Adrenal gland (tissue), 5 donors: ENCODE measurements around the gene RASSF4.

ENCODE experiments used
- POLR2A ChIP-seq, 2 donors: fragments of 450-650 bp; IDR thresholded peaks; one replicate each; pipeline ENCODE4 v1.6.1; 2017; ENCODE audit warnings: antibody characterized with exemption in 2 of 2, mild to moderate bottlenecking in 2 of 2, moderate library complexity in 1 of 2
- TF ChIP-seq, protein P1 (sequence below), 6 experiments: fragments of 450-650 bp in 4 of 6; fragments of 200-600 bp in 2 of 6; sonication (generic) in 1 of 6; IDR thresholded peaks; 1 replicate in 5 of 6; 2 replicates in 1 of 6; pipeline versions ENCODE4 v1.5.1 to v1.8.0; 2016 to 2021; ENCODE audit warnings: antibody characterized with exemption in 6 of 6, mild to moderate bottlenecking in 2 of 6, moderate library complexity in 1 of 6
- donor health status: DM: no; HTN: no; CAD: no.

DNA sequence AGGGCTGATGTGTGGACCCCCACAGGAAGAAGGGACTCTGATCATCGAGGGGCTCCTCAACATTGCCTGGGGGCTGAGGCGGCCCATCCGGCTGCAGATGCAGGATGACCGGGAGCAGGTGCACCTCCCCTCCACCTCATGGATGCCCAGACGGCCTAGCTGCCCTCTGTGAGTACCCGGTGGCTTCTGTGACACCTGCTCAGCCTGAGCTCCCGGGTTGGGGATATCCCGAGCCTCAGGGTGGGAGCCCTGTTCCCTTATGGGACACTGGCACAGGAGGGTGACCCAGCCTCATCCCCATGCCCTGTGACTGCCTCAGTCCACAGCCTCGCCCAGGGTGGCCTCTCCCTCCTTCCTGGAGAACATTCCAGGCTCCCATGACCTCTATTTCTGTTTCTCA is 22.9 kb downstream of the RASSF4 start:
- TF ChIP-seq, protein P1, sequence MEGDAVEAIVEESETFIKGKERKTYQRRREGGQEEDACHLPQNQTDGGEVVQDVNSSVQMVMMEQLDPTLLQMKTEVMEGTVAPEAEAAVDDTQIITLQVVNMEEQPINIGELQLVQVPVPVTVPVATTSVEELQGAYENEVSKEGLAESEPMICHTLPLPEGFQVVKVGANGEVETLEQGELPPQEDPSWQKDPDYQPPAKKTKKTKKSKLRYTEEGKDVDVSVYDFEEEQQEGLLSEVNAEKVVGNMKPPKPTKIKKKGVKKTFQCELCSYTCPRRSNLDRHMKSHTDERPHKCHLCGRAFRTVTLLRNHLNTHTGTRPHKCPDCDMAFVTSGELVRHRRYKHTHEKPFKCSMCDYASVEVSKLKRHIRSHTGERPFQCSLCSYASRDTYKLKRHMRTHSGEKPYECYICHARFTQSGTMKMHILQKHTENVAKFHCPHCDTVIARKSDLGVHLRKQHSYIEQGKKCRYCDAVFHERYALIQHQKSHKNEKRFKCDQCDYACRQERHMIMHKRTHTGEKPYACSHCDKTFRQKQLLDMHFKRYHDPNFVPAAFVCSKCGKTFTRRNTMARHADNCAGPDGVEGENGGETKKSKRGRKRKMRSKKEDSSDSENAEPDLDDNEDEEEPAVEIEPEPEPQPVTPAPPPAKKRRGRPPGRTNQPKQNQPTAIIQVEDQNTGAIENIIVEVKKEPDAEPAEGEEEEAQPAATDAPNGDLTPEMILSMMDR (IDR thresholded peaks at IDR 0.05) = no peak
- no peak for TF ChIP-seq POLR2A (IDR thresholded peaks at IDR 0.05)
